Epithelial cell of esophagus (primary cell): ENCODE measurements around the gene ELAVL1.
A peak's percentile ranks its signal among the peaks of the same experiment; 100 is the strongest.

Experiments used
- DNase-seq: peaks from one replicate; pipeline ENCODE4 v3.0.0; 2010; ENCODE audit warnings: low read depth
- H3K4me3 ChIP-seq: 2 replicates; pipeline ENCODE4 v1.5.1; 2011; ENCODE audit warnings: mild to moderate bottlenecking, low read length, control low read depth
- TF ChIP-seq, protein P1 (sequence below): IDR thresholded peaks from 2 replicates; pipeline ENCODE4 v1.5.1; 2011; ENCODE audit warnings: low read depth, mild to moderate bottlenecking, low read length, control low read depth, inconsistent platforms; ENCODE audit not compliant: insufficient read depth; ENCODE audit errors: missing control alignments

Gene ELAVL1

GRCh38 chr19:7986321-7987113 lies 18.9 kb downstream of the ELAVL1 start:
- DNase-seq, result peak; percentile 73

DNA sequence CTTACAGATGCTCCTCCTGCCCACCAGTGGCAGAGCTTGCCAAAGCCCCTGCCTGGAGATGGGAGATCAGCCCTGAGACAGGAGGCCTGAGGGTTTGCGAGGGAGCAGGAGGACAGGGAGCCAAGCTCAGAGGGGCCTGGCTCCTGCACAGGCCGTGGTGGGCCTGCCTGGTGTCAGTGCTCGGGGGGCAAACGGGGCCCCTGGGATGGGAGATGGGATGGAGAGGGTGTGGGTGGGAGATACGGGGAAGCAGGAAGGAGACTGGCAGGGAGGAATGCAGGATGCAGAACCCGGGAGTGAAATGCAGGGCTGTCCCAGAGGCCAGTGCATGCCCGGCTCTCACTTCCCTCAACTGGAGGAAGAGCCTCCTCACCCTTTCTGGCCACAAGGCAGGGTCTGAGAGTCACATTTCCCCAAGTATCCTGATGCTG lies 19.9 kb downstream of the ELAVL1 start:
- TF ChIP-seq, protein P1, sequence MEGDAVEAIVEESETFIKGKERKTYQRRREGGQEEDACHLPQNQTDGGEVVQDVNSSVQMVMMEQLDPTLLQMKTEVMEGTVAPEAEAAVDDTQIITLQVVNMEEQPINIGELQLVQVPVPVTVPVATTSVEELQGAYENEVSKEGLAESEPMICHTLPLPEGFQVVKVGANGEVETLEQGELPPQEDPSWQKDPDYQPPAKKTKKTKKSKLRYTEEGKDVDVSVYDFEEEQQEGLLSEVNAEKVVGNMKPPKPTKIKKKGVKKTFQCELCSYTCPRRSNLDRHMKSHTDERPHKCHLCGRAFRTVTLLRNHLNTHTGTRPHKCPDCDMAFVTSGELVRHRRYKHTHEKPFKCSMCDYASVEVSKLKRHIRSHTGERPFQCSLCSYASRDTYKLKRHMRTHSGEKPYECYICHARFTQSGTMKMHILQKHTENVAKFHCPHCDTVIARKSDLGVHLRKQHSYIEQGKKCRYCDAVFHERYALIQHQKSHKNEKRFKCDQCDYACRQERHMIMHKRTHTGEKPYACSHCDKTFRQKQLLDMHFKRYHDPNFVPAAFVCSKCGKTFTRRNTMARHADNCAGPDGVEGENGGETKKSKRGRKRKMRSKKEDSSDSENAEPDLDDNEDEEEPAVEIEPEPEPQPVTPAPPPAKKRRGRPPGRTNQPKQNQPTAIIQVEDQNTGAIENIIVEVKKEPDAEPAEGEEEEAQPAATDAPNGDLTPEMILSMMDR, result no peak
- no peak overlapping the region for H3K4me3 ChIP-seq
- DNase-seq, result no peak

More at GRCh38 chr19:7986321-7987113, 18.9 kb downstream of the ELAVL1 start:
- TF ChIP-seq, protein P1, result no peak
- no peak overlapping the region for H3K4me3 ChIP-seq

GRCh38 chr19:7983995-7984837 lies 21.2 kb downstream of the ELAVL1 start:
- TF ChIP-seq, protein P1, result no peak
- no peak overlapping the region for H3K4me3 ChIP-seq
- DNase-seq, result peak; percentile 34

GRCh38 chr19:7983286-7983950 lies 22.0 kb downstream of the ELAVL1 start:
- no peak overlapping the region for H3K4me3 ChIP-seq
- DNase-seq, result no peak
- TF ChIP-seq, protein P1, result no peak

DNA sequence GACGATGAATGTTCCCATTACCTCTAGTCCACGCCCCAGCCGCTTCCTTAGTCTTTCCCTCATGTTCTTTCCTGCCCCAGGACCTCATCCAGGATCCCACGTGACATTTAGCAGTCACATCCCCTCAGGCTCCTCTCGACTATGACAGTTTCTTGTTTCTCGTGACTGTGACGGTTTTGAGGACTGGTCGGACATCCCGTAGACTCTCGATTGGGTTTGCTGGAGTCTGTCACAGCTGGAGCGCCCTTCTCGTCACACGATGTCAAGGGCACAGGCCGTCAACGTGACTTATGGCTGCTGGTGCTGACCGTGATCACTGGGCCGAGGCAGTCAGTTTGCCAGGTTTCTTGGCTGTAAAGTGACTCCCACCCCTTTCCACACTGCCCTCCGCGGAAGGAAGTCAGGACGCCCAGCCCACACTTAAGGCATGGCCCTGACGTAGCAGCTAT lies 22.8 kb downstream of the ELAVL1 start:
- TF ChIP-seq, protein P1, result no peak
- no peak overlapping the region for H3K4me3 ChIP-seq
- peak; percentile 28 for DNase-seq

DNA sequence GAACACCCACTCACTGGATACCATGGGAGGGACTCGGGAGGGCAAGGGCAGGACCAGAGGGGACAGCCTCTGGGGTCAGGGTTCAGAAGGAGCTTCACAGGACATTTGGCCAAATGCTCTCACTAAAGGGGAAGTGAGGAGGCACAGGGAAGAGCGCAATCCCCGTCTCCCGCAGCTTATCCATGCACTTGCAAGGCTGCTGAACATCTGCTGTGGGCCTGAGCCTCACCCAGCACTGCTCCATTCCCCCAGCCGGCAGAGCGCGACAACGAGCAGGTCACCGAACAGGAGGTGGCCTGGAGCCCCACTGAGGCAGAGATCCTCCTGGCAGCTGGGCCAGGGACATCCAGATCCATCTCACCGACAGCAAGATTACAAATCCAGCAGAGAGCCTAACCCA lies 23.3 kb downstream of the ELAVL1 start:
- no peak overlapping the region for H3K4me3 ChIP-seq
- TF ChIP-seq, protein P1, result no peak
- DNase-seq, result no peak
